Measurements from ENCODE around the gene GRIK1.

DNA sequence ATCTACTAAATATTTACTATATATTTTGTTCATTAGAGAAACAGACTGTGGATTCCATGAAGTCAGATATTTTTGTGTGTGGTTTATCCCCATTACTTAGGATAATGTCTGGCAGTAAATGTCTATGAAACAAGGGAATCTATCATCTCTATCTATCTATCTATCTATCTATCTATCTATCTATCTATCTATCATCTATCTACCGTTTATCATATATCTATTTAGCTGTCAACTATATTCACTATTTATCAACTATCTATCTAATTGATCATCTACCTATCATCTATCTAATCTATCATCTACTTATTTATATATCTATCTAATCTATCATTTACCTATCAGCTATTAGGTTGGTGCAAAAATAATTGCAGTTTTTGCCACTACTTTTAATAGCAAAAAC lies 255.7 kb downstream of the GRIK1 start:
- TF ChIP-seq, protein P1, sequence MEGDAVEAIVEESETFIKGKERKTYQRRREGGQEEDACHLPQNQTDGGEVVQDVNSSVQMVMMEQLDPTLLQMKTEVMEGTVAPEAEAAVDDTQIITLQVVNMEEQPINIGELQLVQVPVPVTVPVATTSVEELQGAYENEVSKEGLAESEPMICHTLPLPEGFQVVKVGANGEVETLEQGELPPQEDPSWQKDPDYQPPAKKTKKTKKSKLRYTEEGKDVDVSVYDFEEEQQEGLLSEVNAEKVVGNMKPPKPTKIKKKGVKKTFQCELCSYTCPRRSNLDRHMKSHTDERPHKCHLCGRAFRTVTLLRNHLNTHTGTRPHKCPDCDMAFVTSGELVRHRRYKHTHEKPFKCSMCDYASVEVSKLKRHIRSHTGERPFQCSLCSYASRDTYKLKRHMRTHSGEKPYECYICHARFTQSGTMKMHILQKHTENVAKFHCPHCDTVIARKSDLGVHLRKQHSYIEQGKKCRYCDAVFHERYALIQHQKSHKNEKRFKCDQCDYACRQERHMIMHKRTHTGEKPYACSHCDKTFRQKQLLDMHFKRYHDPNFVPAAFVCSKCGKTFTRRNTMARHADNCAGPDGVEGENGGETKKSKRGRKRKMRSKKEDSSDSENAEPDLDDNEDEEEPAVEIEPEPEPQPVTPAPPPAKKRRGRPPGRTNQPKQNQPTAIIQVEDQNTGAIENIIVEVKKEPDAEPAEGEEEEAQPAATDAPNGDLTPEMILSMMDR (IDR thresholded peaks at IDR 0.05) = no peak
- TF ChIP-seq POLR2A (IDR thresholded peaks at IDR 0.05) = no peak

Data from vagina (tissue), 2 donors.